Left hindlimb (tissue), 1 donor: ENCODE data around the gene TMBIM4.
"Not testable (repeated sequence)": the region's sequence is repeated elsewhere in the genome, so short reads cannot be mapped to it uniquely, and the experiment has no call there.

ENCODE experiments used
- DNase-seq: peaks from one replicate; pipeline ENCODE4 v3.0.0-alpha.2; 2018

TMBIM4 gene

GRCh38 chr12:66169221-66170170 is at the start of gene TMBIM4:
TSS of gene TMBIM4 (minus strand) at chr12:66169996. CDS start at chr12:66169951, 45 bp downstream.
- DNase-seq: peak; percentile 94

GRCh38 chr12:66217342-66217917 is 47.6 kb upstream of the TMBIM4 start:
- no peak for DNase-seq

GRCh38 chr12:66213011-66213410 is 43.2 kb upstream of the TMBIM4 start:
- DNase-seq: not testable (repeated sequence)

- DNase-seq: not testable (repeated sequence)
Measured at GRCh38 chr12:66211573-66211972, 41.8 kb upstream of the TMBIM4 start.

GRCh38 chr12:66210840-66211239 is 41.0 kb upstream of the TMBIM4 start:
- DNase-seq: no peak

- DNase-seq: no peak
Measured at GRCh38 chr12:66206141-66206540, 36.3 kb upstream of the TMBIM4 start.

- no peak for DNase-seq
Measured at GRCh38 chr12:66203820-66204219, 34.0 kb upstream of the TMBIM4 start.

- DNase-seq: no peak
Measured at GRCh38 chr12:66199831-66200509, 30.2 kb upstream of the TMBIM4 start.

- DNase-seq: no peak
Measured at GRCh38 chr12:66199141-66199540, 29.3 kb upstream of the TMBIM4 start.

GRCh38 chr12:66197495-66197921 is 27.7 kb upstream of the TMBIM4 start:
- DNase-seq: no peak

GRCh38 chr12:66196806-66197205 is 27.0 kb upstream of the TMBIM4 start:
- DNase-seq: no peak

GRCh38 chr12:66195242-66195641 is 25.4 kb upstream of the TMBIM4 start:
- no peak for DNase-seq

- no peak for DNase-seq
Measured at GRCh38 chr12:66194122-66194521, 24.3 kb upstream of the TMBIM4 start.

GRCh38 chr12:66191547-66192126 is 21.8 kb upstream of the TMBIM4 start:
- no peak for DNase-seq

GRCh38 chr12:66190519-66191370 is 20.9 kb upstream of the TMBIM4 start:
- DNase-seq: no peak

GRCh38 chr12:66189889-66190288 is 20.1 kb upstream of the TMBIM4 start:
- no peak for DNase-seq

GRCh38 chr12:66189486-66189843 is 19.7 kb upstream of the TMBIM4 start:
- DNase-seq: no peak

GRCh38 chr12:66188584-66189485 is 19.0 kb upstream of the TMBIM4 start, which contains the start of gene IRAK3:
TSS of gene IRAK3 (plus strand) at chr12:66189214. CDS start at chr12:66189300, 86 bp downstream.
- peak; percentile 78 for DNase-seq

GRCh38 chr12:66187821-66188220 is 18.0 kb upstream of the TMBIM4 start:
- no peak for DNase-seq

GRCh38 chr12:66187036-66187435 is 17.2 kb upstream of the TMBIM4 start:
- DNase-seq: no peak

- not testable (repeated sequence) for DNase-seq
Measured at GRCh38 chr12:66184822-66185221, 15.0 kb upstream of the TMBIM4 start.
